Hepatic stellate cell (primary cell): ENCODE results near the gene ST13.
"Not testable (repeated sequence)": the region's sequence is repeated elsewhere in the genome, so short reads cannot be mapped to it uniquely, and the experiment has no call there.

Experiments
- DNase-seq: peaks from one replicate; pipeline ENCODE4 v3.0.0; 2011; ENCODE audit warnings: low spot score

ST13 gene

GRCh38 chr22:40781749-40782148 is 74.7 kb downstream of the ST13 start:
- not testable (repeated sequence) for DNase-seq
